ENCODE measurements around the gene ZC3HAV1.

- no peak for TF ChIP-seq OSR1 (CRISPR knock-in tag; IDR thresholded peaks at IDR 0.05)
- TF ChIP-seq RARB (CRISPR knock-in tag; IDR thresholded peaks at IDR 0.05) = no peak
- no peak for TF ChIP-seq GLIS3 (CRISPR knock-in tag; IDR thresholded peaks at IDR 0.05)
These were observed 5.1 kb upstream of the ZC3HAV1 start for GRCh38 chr7:139114585-139114984.

All from SK-N-SH treated with all-trans-retinoic acid at 6 μM for 48 hours (cell line).